GM18861 (cell line): ENCODE measurements around the gene GLO1.
A peak's percentile ranks its signal among the peaks of the same experiment; 100 is the strongest.

Source experiments
- ATAC-seq: cut with Tn5 transposase; IDR thresholded peaks from one replicate; pipeline ENCODE4 v1.9.1; 2021; ENCODE audit not compliant: unreplicated experiment

Gene GLO1

DNA sequence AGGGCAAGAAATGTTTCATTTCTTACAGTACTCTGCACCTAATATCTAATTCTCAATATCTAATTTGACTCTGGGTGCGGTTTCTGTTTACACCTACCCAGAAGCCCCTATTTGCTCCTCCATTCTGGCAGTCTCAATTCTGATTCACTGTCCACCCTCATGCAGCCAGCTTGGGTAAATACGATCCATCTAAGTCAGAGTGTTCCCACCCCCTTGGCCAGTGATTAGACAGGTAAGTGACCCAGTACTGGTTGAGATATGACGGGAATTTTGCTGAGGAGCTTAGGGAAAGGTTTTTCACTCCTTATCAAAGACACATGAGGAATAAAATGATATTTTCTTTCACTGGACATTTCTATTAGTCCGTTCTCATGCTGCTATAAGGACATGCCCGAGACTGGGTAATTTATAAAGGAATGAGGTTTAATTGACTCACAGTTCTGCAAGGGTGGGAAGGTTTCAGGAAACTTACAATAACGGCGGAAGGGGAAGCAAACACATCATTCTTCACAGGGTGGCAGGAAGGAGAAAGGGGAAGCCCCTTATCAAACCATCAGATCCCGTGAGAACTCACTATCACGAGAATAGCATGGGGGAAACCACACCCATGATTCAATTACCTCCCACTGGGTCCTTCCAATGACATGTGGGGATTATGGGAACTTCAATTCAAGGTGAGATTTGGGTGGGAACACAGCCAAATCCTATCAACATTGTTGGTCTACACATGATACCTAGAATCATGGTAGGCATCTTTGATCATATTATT, 29.4 kb downstream of the GLO1 start:
- no peak for ATAC-seq

DNA sequence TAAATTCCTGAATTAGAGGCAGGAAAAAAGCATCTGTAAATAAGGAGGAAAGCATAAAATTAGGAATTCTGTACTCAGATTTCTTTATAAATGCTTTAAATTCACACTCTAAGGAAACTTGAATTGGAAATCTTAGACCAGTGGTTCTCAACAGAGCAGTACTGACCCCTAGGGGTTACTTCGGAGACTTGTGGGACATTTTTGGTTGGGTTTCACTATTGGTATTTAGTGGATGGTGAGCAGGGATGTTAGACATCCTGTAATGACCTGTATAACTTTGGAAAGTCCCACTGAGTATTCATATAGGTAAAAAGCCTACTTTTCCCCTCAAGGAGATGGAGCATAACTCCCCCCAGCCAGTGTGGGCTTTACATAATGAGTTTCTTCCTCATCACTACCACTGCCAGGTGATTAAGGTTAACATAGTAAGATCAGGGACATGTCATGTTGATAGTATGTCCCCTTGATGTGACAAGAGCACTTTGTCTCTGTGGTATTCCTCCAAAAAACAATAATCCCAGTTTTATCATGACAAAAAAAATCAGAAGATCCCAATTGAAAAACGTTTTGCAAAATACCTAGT, 31.0 kb downstream of the GLO1 start:
- ATAC-seq: peak; percentile 69

- no peak for ATAC-seq
Measured at GRCh38 chr6:38658418-38659167, 44.4 kb downstream of the GLO1 start.

GRCh38 chr6:38656896-38657295, 46.0 kb downstream of the GLO1 start:
- ATAC-seq: no peak

DNA sequence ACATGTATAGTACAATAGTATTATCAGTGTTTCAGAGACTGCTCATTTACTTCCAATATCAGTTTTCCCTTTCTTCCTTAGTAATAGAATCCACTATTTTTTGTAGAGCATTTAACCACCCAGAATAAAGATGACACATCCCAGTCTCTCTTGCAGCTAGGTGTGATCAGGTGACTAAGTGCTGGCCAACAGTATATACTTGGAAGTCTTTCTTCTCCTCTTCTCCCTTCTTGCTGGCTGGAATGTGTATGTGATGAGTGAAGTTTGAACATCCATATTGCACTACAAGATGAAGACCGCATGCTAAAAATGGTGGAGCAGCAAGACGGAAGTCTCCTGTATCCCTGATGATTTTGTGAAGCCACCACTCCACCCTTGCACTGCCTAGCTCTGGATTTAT, 48.7 kb downstream of the GLO1 start:
- ATAC-seq: no peak

- no peak for ATAC-seq
Measured at GRCh38 chr6:38651121-38651784, 51.7 kb downstream of the GLO1 start.

DNA sequence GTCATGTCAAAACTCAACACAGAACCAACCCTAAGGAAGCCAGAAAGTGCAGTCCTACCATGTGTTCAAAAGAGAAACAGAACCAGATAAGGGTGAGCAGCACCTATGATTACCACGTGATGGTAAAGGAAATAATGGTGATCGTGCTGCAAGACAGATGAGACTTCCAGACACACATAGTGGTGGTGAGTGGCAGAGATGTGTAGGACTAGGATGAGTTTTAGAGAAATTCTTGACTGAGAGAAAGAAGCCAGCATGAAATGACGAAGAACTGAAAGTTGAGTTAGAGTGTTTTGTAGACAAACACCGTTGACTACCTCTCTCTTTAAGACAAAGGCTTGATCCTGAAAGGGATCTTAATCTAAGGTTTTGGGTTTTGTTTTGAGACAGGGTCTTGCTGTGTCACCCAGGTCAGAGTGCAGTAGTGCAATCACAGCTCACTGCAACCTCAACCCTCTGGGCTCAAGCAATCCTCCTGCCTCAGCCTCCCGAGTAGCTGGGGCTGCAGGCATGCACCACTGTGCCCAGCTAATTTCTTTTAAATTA, 52.7 kb downstream of the GLO1 start:
- ATAC-seq: no peak

DNA sequence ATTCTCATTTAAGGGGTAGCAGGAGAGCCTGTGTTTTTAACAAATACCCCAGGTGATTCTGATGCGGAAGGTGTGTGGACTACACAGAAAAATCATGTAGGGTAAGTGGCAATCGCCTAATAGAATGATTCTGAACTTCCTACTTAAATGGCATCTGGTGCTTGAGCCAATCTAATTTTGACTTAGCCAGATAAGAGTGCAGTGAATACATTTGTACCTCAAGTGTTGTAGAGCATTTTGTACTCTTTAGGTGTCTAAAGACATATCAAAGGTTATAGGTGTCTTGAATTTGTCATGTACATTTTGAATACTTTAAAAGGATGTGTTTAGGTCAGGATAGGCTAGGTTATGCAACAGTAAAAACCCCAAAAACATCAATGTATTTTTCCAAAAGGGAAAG, 53.2 kb downstream of the GLO1 start:
- ATAC-seq: no peak

- ATAC-seq: no peak
Measured at GRCh38 chr6:38648629-38649028, 54.3 kb downstream of the GLO1 start.

DNA sequence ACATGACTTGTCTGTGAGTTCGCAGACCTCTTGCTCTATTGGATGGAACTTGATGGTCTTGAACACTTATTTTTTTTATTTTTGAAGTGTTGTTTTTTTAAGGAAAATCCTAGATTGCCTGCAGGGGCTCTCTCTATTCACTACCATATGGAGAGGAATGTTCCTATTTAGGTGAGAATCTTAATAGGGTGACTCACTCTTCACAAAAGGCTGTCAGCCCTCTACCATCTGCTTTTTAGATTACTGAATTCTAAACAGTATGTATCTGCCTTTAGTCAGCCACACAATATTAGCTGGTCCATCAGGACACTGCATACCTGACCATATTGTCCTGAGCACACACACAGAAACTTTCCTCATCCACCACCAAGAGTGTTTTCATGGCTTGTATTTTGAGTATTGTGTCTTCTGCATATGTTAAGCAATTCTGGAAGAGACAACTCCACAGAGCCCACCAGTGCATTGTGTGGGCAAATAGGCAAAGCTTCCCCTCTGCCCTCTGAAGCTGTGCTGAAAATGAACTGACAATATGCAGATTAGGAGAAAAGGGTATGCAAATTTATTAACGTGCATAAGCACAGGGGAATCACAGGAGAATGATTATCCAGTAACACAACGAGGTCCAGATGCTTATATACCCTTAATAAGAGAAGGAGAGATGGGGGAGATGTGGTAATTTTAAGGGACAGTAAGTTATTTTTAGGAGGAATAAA, 56.6 kb downstream of the GLO1 start:
- ATAC-seq: no peak

- no peak for ATAC-seq
Measured at GRCh38 chr6:38644951-38645350, 58.0 kb downstream of the GLO1 start.

- ATAC-seq: no peak
Measured at GRCh38 chr6:38640216-38640909, 62.6 kb downstream of the GLO1 start.

DNA sequence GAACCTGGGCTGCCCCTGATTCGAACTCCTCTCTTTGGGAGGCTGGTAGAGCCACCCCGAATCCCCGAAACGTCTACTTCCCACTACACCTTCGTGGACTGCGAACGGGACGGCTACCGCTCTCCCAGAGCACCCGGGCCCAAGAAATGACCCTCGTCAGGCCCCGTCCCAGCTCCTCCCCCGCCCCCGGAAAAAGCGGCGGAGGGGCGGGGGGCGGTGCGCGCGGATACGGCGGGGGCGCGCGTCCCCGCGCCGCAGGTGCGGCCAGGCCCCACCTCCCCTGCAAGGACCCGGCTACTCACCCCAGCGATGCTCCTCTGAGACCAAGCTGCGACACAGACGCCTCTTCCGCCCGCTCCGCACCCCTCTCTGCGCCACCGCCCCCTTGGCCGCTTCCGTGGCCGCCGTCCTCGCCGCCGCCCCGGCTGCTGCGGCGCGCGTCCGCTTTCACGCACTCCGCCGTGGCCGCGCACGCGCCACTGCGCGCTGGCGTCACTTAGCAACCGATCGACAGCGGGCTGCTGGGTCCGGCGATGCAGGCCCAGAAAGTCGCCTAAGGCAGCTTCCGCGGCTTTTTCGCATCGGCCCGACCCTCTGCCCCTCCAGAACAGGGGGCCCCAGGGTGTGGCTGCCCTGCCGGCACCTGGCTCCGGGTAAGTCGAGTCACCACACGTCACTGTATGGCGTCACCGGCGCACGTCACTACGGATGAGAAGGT, 63.3 kb downstream of the GLO1 start, which contains the start of gene BTBD9:
TSS of gene BTBD9 (minus strand) at position 432 of the 718 bp plus-strand sequence.
- ATAC-seq: peak; percentile 55

DNA sequence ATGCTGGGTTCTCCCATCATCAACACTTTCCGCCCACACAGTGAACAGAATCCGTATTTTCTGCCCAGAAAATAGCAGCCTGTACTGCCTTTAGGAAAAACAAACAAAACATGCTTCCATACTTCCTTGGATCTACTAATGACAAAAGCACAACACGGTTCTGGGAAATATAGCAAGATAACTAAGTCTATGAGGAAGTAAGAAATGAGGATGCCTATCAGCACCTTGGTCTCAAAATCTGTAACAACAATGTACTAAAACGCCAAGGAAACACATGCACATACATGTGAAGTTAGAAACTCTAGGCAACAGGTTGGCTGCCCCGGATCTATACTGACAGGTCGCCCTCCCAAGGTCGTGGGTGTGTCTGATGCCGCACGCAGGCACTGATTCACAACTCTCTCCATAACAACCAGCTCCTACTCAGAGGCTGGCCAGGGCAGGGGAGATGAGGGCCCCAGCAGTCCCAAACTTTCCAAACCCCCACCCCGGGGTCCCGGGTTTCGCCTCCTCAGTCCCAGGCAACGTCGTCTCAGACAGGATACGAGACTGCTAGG, 63.9 kb downstream of the GLO1 start:
- ATAC-seq: peak; percentile 13

GRCh38 chr6:38637756-38638155, 65.2 kb downstream of the GLO1 start:
- ATAC-seq: no peak

DNA sequence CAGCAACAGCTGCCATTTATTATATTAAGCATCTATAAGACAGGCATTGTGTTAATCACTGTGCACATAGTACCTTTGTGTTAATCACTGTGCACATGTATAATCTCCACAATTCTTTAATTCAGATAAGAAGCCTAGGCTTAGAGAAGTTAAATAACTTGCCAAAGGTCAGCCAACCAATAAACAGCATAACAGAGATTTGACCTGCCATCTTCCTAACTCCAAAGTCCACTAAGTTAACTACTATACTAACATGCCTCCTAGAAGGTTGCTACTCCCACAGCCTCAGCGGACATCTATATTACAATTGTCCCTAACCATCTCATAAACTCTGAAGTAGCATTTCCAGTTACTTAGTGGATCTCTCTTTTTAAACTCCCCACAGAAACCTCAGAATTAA, 66.9 kb downstream of the GLO1 start:
- no peak for ATAC-seq

DNA sequence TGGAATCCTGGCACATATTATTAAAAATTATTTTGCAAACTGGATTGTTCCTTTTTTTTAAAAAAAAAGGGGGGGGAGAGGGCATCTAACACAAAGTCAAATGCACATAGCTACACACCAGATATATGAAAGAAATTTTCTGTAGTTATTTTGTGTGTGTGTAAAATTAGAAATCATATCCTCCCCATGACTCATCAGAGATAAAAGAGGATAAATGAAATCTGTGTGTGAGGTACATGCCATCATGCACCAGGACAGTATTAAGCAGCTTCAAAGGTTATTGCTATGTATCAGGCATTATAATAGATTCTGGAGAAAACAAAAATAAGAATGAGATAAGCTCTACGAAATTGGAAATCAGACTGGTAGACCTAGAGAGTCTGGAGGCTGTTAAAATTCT, 68.4 kb downstream of the GLO1 start:
- no peak for ATAC-seq

DNA sequence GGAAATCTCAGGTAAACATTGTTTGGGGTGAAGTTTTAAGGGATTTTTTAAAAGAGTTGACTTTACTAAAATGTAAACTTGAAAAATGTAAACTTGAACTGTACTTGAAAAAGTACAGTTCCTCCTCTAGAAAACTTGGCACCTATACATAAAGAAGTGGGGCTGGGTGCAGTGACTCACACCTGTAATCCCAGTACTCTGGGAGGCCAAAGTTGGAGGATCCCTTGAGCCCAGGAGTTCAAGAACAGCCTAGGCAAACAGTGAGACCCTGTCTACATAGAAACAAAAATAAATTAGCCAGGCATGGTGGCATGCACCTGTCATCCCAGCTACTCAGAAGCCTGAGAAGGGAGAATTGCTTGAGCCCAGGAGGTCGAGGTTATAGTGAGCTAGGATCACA, 70.5 kb downstream of the GLO1 start:
- no peak for ATAC-seq

DNA sequence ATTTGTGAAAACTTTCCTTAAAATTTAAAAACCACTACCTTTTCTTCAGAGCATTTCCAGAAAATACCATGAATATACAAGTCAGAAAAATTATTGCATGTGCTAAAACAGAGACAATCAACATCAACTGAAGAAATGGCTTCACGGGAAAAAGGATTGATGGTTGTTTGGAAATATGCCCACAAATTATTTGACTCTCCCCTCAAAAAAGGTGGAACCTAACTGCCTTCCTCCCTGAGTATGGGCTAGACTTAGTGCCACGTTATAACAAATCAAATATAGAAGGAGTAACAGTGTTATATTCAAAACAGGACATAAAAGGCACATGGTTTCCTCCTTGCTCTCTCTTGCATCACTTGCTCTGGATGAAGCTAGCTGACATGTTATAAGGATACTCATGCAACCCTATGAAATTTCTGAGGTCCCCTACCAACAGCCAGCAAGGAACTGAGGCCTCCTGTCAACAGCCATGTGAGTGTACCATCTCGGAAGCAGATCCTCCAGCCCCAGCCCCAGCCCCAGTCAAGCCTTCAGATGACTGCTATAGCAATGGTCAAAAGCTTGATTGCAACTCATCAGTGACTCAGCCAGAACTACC, 71.7 kb downstream of the GLO1 start:
- no peak for ATAC-seq
